Activated naive CD8-positive, alpha-beta T cell treated with anti-CD3 and anti-CD28 coated beads for 36 hours (primary cell): Measurements from ENCODE around the gene ZDHHC18. TPM values are rescaled to one million over a fixed set of nuclear protein-coding genes. Genes with fewer than 3 reads are reported as not detected.

Experiments used
- DNase-seq: peaks from one replicate; pipeline ENCODE4 v3.0.0; 2021
- H3K27ac Mint-ChIP-seq: one replicate; pipeline ENCODE4 v1.8.0; 2022; ENCODE audit warnings: mild to moderate bottlenecking, moderate library complexity, mixed read lengths
- H3K27me3 Mint-ChIP-seq: one replicate; pipeline ENCODE4 v1.8.0; 2022; ENCODE audit warnings: mild to moderate bottlenecking, mixed read lengths
- H3K36me3 Mint-ChIP-seq: one replicate; pipeline ENCODE4 v1.8.0; 2021; ENCODE audit warnings: mild to moderate bottlenecking, mixed read lengths
- H3K4me1 Mint-ChIP-seq: one replicate; pipeline ENCODE4 v1.8.0; 2021; ENCODE audit warnings: mixed read lengths
- H3K4me3 Mint-ChIP-seq: one replicate; pipeline ENCODE4 v1.8.0; 2022; ENCODE audit warnings: mild to moderate bottlenecking, moderate library complexity, mixed read lengths
- H3K9me3 Mint-ChIP-seq: one replicate; pipeline ENCODE4 v1.8.0; 2022; ENCODE audit warnings: mixed read lengths
- total RNA-seq, 2 experiments: library from RNA; stranded (reverse); gene quantifications; one replicate each; pipeline ENCODE4 v1.2.3, GENCODE V29; 2021

Gene ZDHHC18
- total RNA-seq, 2 experiments from 2014 or later: 48.5 to 48.8 TPM

DNA sequence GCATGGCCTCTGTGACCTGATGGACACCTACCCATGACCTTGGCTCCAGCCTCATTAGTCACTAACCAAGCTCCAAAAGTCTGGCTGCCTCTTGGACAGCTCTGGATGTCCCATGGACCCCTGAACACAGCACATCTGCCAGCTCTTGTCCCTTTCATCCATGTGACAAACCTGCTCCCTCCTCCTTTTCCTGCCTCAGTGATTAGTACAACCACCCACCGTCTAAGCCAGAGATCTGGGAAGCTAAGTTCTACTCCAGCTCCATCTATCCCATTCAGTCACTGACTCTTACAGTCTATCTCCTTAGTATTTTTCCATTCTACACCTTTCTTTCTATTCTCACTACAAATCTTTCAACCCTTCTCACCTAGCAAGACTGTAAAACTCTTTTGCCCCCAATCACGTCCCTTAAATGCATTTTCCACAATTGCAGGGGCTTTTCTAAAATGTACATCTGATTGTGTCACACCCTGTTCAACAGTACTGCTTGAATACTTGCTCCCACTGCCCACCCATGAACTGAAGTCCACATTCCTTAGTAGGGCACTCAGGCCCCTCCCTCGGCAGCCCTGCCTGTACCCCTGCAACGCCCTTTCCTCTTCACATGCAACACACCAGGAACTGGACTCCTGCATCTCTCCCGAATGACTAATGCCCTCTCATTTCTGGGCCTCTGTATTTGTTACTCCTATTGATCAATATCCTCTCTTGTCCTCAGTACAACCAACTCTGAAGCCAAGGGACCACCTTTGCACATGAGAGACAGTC, 56.4 kb downstream of the ZDHHC18 start:
- H3K9me3 Mint-ChIP-seq: no peaks in the 10 kb centered on the region
- no peak for DNase-seq
- H3K4me1 Mint-ChIP-seq: peaks cover 4% of the 10 kb centered on the region
- no peaks in the 10 kb centered on the region for H3K27me3 Mint-ChIP-seq
- peaks cover 35% of the 10 kb centered on the region for H3K36me3 Mint-ChIP-seq
- H3K4me3 Mint-ChIP-seq: no peak overlapping the region
- no peak overlapping the region for H3K27ac Mint-ChIP-seq

DNA sequence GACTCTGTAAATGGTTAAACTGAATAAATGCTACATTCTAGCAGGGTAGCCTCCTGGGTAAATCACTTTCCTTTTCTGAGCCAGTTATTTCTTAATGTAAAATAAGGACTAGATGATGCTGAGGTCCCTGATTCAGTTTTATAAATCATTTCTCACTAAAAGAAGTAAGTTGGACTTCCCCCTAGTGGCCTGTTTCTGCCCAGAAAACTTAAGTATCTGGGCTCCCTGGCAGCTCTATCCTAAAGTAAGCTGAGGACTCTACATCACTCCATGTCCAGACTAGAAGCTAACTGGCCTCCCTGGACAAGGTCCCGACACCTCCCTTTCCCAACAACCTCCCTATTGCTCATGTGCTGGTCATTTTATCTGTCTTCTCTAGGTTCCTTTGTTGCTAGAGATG, 60.6 kb downstream of the ZDHHC18 start:
- H3K27ac Mint-ChIP-seq: peak overlapping the region; percentile 27
- peaks cover 21% of the 10 kb centered on the region for H3K4me1 Mint-ChIP-seq
- H3K4me3 Mint-ChIP-seq: peak overlapping the region; percentile 37

DNA sequence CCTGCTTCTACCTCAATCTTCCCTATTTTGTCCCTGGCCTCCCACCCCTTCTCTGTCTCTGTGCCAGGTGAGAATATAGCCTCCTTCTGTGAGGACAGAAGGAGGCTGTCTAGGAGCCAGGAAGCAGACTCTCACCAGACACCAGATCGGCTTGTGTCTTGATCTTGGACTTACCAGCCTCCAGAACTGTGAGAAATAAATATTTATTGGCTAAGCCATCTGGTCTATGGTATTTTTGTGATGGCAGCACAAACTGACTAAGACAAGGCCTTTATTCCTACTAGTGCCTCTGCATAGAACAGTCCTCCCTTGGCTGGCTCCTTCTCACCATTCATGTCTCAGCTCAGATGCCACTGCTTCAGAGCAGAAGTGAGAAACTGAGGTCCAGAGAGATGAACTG, 61.7 kb downstream of the ZDHHC18 start:
- peak overlapping the region; percentile 100 for H3K4me3 Mint-ChIP-seq
- no peaks in the 10 kb centered on the region for H3K27me3 Mint-ChIP-seq
- peaks cover 44% of the 10 kb centered on the region for H3K36me3 Mint-ChIP-seq
- peaks cover 21% of the 10 kb centered on the region for H3K4me1 Mint-ChIP-seq
- no peaks in the 10 kb centered on the region for H3K9me3 Mint-ChIP-seq
- H3K27ac Mint-ChIP-seq: peak overlapping the region; percentile 97
- no peak for DNase-seq

More for the DNA sequence above, 60.6 kb downstream of the ZDHHC18 start:
- Mint-ChIP-seq H3K36me3 (peaks cover 48% of the 10 kb centered on the region), H3K27me3 (no peaks in the 10 kb centered on the region), H3K9me3 (no peaks in the 10 kb centered on the region)
- DNase-seq: no peak

DNA sequence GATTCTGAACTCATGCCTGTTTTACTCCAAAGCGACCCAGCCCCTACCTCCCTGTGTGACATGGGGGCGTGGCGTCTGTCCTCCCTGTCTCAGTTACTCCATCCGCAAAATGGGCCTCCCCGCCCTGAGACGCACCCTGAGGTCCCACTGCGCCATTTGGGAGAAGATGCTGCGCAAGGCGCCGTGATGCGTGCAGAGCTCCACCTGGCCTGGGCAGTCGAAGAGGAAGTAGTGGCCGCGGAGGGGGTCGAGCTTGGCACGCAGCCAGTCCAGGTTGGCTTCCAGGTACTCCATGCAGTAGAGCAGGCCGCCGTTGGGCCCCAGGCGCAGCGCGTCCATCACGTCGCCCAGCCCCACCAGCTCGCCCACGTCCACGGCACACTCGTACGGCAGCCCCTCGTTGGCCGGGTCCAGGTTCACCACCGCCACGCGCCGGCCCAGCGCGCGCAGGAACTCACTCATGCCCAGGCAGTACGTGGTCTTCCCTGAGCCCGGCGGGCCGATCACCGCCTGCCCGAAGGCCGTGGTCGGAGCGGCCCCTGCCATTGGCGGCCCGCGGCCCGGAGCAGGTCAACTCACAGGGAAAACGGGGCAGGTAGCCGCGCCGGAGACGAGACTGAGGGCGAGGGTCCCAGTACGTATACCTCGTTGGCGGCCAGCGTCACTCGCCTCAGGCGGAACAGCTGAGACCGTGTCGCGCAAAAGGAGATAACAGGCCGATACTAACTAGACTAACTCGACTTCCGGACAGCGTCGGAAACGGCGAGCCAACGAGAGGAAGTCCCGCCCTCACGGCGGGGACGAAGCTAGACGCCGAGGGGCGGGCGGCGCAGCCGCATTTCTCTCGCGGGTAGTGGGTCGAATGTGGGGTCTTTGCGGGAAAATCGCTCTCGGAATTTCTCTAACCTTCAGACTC, 63.3 kb downstream of the ZDHHC18 start, which contains the start of gene GPN2:
GPN2 (minus strand) TSS at position 733 of the 916 bp plus-strand sequence; CDS start at position 546, 187 bp downstream.
- no peaks in the 10 kb centered on the region for H3K27me3 Mint-ChIP-seq
- H3K27ac Mint-ChIP-seq: peak within 1 kb of the TSS; percentile 97
- peak; percentile 80 for DNase-seq
- H3K4me1 Mint-ChIP-seq: peaks cover 21% of the 10 kb centered on the region
- no peaks in the 10 kb centered on the region for H3K9me3 Mint-ChIP-seq
- H3K4me3 Mint-ChIP-seq: peak within 1 kb of the TSS; percentile 100
- H3K36me3 Mint-ChIP-seq: peaks cover 36% of the 10 kb centered on the region

DNA sequence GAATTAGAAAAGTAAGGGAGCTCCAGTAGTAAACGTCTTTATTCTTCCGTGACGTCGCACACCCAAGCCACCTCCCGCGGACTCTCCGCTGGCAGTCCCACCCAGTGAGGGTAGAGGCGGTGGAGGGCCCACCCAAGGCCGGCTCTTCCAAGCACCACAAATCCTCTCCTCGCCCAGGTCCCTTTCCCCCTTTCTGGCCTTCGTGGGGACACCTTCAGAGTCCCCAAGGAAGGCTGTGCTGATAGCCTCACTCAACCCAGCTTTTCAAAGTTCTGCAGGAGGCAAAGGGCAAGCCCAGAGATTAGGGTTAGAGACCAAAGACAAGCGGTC, 63.9 kb downstream of the ZDHHC18 start:
- Mint-ChIP-seq H3K36me3 (peaks cover 32% of the 10 kb centered on the region), H3K27me3 (no peaks in the 10 kb centered on the region), H3K27ac (peak overlapping the region; percentile 97), H3K4me3 (peak overlapping the region; percentile 100), H3K4me1 (peaks cover 21% of the 10 kb centered on the region), H3K9me3 (no peaks in the 10 kb centered on the region)
- DNase-seq: no peak

DNA sequence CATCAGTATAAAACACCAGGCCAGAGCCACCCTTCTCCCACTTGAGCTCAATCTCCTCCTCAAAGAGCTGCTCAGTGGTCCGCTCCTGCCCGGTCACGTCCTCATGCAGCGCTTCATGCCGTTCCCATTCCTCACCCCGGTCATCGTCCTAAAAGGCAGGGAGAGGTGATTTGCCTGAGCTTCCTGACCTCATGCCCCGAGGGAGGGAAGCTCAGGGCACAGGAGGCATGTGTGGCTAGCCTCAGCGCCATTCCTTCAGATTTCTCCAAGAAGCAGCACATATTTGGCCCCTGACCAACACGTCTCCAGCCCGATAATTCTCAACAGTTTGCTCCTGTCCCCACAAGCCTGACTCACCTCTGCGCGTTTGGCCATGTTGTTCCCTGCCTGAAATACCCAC, 67.8 kb downstream of the ZDHHC18 start:
- Mint-ChIP-seq H3K4me1 (peaks cover 15% of the 10 kb centered on the region), H3K27ac (peak overlapping the region; percentile 1), H3K9me3 (no peaks in the 10 kb centered on the region), H3K36me3 (peaks cover 13% of the 10 kb centered on the region), H3K4me3 (no peak overlapping the region), H3K27me3 (no peaks in the 10 kb centered on the region)
- no peak for DNase-seq

DNA sequence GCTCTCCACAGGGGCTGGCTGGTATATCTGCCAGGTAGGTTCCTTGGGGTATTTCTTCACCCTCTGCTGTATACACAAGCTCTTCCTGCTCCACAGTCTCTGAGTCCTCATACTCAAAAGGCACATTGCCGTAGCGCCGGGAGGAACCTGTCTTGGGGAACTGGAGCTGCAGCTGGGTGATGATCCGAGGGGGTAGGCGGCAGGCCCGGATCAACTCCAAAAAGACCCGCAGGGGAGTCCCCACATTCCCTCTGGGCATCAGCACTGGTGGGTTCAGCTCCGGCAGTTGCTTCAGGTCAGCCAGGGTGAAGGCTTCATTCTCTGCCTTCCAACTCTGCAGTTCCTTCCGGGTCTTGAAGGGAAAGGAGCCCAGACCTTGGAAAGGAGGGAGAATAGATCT, 70.9 kb downstream of the ZDHHC18 start:
- Mint-ChIP-seq H3K9me3 (no peaks in the 10 kb centered on the region), H3K27me3 (no peaks in the 10 kb centered on the region), H3K36me3 (peaks cover 8% of the 10 kb centered on the region), H3K4me1 (peaks cover 18% of the 10 kb centered on the region), H3K27ac (no peak overlapping the region), H3K4me3 (no peak overlapping the region)
- DNase-seq: no peak

DNA sequence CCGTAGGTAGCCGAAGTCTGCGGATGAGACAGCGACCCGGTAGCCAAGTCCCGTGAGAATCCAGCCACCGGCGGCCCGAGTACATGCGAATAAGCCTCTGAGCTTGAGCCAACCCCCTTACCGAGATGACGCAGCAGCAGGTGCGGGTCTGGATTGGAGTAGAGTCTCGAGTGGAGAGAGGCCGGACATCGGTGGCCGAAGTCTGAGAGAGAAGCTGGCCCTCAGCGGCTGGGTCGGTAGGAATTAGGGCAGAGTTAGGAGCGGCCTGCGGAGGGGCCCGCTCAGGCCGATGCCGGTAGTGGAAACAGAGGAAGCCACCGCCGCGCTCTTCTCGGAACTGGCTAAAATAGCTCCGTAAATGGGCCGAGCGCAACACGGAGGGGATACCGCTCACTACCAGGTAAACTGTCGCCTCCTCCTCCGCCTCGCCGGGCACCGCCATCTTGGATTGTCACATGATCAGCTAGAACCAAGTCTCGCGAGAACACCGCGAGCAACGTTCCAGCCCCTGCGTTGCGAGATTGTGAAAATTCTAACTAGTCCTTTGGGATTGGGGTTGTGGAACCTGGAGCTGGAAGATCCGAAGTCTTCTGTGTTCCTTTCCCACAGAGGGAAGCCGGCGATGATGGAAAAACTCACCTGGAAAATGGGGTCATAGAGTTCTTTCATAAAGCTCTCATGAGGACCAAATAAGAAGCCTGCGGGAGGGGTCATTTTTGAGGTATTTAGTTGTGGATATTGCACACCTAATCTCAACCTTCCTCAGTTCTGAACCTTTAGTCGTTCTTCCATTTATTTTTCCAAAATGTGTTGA, 73.7 kb downstream of the ZDHHC18 start, which contains the start of gene GPATCH3:
GPATCH3 (minus strand) TSS at position 467 of the 814 bp plus-strand sequence; CDS start at position 442, 25 bp downstream.
- peaks cover 18% of the 10 kb centered on the region for H3K4me1 Mint-ChIP-seq
- H3K9me3 Mint-ChIP-seq: no peaks in the 10 kb centered on the region
- peak within 1 kb of the TSS; percentile 97 for H3K4me3 Mint-ChIP-seq
- H3K27me3 Mint-ChIP-seq: no peaks in the 10 kb centered on the region
- no peaks in the 10 kb centered on the region for H3K36me3 Mint-ChIP-seq
- DNase-seq: peak; percentile 87
- peak within 1 kb of the TSS; percentile 99 for H3K27ac Mint-ChIP-seq

DNA sequence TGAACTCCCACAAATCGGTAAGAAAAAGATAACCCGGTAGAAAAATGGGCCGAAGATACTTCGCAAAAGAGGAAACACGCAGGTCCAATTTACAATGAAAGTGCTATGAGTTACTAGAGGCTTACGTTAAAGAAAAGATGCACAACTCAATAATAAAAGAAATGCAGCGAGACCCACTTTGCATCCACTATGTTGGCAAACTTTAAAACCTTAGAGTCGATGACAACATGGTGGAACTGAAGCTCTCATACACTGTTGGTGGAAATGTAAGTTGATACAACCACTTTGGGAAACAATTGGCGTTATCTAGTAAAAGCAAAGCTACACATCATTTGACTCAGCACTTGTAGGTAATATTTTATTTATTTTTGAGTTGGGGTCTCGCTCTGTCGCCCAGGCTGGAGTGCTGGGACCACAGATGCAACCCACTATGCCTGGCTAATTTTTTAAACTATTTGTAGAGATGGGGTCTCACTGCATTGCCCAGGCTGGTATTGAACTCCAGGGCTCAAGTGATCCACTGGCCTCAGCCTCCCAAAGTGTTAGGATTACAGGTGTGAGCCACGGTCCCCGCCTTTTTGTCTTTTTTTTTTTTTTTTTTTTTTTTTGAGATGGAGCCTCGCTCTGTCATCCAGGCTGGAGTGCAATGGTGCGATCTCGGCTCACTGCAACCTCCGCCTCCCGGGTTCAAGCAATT, 74.5 kb downstream of the ZDHHC18 start:
- Mint-ChIP-seq H3K36me3 (no peaks in the 10 kb centered on the region), H3K9me3 (no peaks in the 10 kb centered on the region), H3K27me3 (no peaks in the 10 kb centered on the region), H3K4me1 (peaks cover 18% of the 10 kb centered on the region), H3K4me3 (peak overlapping the region; percentile 97), H3K27ac (peak overlapping the region; percentile 99)
- no peak for DNase-seq

Other genes starting within 250 kb of the ZDHHC18 start
- gene ARID1A, start 130.7 kb upstream of the ZDHHC18 start, total RNA-seq: 10 to 100 TPM; 75.6 to 78.4 TPM
- 10 to 100 TPM; 20.8 to 20.9 TPM for gene PIGV, start 38.7 kb upstream of the ZDHHC18 start, total RNA-seq
- gene SFN, start 36.5 kb downstream of the ZDHHC18 start, total RNA-seq: under 1 TPM in 1 of 2 experiments, not detected in 1; 0.43 TPM
- gene GPN2, start 63.6 kb downstream of the ZDHHC18 start, total RNA-seq: 10 to 100 TPM; 64.1 to 65.0 TPM
- gene GPATCH3, start 73.8 kb downstream of the ZDHHC18 start, total RNA-seq: 10 to 100 TPM; 13.3 to 14.4 TPM
- not detected for gene NR0B2, start 87.3 kb downstream of the ZDHHC18 start, total RNA-seq
- gene NUDC, start 95.1 kb downstream of the ZDHHC18 start, total RNA-seq: 100 to 1,000 TPM; 146 to 147 TPM
- gene KDF1, start 133.8 kb downstream of the ZDHHC18 start, total RNA-seq: under 1 TPM; 0.47 to 0.60 TPM
- gene TRNP1, start 167.0 kb downstream of the ZDHHC18 start, total RNA-seq: under 1 TPM; 0.40 to 0.64 TPM
- gene TENT5B, start 186.2 kb downstream of the ZDHHC18 start, total RNA-seq: not detected